Medulla oblongata (tissue), 1 donor: Measurements from ENCODE around the gene OSCAR.

ENCODE experiments used
- DNase-seq: peaks from one replicate; pipeline ENCODE4 v3.0.0-alpha.2; 2015; ENCODE audit errors: extremely low spot score

The OSCAR gene, protein sequence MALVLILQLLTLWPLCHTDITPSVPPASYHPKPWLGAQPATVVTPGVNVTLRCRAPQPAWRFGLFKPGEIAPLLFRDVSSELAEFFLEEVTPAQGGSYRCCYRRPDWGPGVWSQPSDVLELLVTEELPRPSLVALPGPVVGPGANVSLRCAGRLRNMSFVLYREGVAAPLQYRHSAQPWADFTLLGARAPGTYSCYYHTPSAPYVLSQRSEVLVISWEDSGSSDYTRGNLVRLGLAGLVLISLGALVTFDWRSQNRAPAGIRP

DNA sequence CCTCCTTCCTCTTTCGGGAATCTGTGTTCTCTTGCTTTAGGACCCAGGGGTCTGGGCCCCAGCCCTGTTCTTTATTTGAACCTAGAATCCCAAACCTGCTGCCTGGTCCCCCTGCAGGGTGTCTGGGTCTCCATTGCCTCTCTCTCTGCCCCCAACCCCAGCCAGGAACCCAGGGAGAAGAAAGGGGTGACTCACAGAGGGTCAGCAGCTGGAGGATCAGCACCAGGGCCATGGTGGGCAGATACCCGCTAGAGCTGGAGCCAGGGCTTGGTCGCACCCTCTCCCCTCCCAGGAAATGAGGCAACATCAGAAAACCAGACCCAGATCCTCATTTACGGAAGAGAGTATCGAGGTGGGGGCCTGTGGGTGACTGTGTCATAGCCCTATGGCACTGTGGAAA is at the start of gene OSCAR:
Gene OSCAR, minus strand, starts transcription at position 243 of the 400 bp plus-strand sequence. Its CDS starts 11 bp downstream, at position 232.
- DNase-seq = peak; percentile 49

DNA sequence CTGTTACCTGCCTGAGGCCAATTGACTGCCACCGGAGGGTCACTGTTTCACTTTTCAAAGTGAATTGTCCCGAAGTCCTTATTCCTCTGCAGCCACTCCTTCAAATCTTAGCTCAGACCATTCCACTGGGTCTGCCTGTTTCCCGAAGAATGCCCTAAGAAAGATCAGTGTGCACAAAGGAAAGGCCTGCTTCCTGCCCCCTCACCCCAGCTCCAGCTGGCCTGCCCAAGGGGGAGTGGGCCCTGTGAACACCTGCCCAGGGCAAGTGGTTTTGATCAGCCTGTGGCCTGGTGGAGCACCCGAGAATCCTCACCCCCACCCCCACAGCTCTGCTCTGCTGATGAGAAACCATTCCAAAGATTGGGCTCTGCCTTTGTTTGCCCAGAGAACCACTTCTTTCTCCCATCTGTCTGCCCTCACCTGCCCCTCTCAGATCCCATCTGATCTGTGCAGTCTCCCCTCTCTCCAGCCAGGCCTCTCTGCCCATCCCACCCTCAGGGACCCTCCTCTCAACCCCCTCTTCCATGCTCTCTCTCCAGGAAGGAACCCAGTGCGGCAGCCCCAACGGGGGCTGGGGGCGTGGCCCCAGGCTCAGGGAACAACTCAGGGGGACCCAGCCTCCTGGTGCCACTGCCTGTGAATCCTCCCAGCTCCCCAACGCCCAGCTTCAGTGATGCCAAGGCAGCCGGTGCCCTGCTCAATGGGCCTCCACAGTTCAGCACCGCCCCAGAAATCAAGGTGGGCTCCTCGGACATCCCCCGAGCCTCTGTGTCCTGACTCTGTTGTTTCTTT is 48.6 kb upstream of the OSCAR start:
- DNase-seq = no peak

DNA sequence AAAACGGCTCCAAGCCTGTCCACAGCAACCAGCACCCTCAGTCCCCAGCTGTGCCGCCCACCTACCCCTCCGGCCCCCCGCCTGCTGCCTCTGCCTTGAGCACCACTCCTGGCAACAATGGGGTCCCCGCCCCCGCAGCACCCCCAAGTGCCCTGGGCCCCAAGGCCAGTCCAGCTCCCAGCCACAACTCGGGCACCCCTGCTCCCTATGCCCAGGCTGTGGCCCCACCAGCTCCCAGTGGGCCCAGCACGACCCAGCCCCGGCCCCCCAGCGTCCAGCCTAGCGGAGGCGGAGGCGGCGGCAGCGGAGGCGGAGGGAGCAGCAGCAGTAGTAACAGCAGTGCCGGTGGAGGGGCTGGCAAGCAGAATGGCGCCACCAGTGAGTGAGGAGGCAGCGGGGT is 47.6 kb upstream of the OSCAR start:
- DNase-seq = no peak

DNA sequence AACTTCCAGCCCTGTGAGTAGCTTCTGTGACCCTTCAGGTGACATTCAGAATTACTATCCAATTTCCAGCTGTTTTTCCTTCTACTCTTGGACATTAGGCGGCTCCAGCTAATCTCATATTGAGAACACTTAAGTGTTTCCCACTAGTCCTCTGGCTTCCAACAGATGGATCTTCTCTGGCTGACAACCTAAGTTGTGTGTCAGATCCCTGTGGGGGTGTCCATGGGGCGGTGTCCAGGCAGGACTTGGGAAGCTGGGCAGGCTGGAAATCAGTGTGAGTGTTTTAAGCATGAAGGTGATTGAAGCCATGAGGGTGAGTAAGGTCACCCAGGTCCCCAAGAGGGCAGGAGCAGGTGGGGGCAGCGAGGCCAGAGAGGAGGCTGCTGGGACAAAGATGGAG is 47.1 kb upstream of the OSCAR start:
- DNase-seq = no peak

DNA sequence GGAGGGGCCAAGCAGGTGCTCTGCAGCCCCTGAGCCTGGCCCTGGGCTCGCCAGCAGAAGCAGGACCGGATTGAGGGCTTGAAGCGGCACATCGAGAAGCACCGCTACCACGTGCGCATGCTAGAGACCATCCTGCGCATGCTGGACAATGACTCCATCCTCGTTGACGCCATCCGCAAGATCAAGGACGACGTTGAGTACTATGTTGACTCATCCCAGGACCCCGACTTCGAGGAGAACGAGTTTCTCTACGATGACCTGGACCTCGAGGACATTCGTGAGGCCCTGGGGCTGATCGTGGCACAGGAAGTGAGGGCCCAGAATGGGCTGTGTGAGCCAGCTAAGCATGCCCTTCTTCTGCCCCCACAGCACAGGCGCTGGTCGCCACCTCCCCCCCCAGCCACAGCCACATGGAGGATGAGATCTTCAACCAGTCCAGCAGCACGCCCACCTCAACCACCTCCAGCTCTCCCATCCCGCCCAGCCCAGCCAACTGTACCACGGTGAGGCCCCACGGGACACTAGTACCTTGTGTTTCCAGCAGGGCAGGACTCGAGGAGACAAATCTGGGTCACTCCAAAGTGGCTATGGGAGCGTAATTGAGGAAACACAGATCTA is 45.0 kb upstream of the OSCAR start:
- DNase-seq = no peak

DNA sequence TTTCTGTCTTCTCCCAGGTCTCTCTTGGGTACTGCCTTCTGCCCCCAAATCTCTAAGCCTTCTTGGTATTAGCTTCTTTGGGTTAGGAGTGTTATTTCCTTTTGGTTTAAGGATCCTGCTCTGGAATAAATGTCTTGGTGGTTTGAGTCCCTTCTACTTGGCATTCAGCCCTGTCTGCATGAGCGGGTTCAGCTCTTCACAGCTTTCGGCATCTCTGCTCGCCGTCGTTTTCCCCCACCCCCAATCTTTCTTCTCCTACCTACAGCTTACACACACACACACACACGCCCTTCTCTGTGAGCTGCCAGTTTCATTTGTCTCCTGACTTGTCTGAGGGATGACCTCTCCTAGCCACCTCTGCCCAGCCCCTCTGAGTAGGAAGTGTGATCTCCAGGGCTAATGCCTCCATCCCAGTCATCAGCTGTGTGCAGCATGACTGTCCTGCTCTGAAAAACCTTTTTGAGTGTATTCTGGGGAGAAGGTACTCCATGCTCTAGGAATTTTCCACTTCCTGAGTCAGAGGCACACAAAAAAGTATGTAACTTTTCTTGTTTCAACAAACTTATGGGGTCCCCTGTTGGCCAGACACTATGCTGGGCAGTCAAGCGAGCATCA is 41.7 kb upstream of the OSCAR start:
- no peak for DNase-seq

DNA sequence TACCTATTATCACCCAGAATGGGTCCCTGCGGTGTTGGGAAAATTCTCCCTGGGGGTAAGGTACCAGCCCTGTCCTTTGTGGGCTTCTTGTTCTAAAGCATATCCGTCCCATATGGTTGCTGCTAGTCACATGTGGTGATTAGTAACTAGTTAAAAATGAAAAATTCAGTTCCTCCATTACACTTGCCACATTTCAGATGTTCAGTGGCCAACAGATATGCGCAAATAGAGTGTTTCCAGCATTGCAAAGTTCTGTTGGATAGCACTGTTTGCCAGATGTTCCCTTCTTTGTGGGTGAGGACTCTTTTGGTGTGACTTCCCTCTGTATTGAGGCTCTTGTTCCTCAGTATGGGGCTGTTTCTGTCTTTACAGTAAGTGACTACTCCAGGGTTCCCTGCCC is 40.8 kb upstream of the OSCAR start:
- no peak for DNase-seq

DNA sequence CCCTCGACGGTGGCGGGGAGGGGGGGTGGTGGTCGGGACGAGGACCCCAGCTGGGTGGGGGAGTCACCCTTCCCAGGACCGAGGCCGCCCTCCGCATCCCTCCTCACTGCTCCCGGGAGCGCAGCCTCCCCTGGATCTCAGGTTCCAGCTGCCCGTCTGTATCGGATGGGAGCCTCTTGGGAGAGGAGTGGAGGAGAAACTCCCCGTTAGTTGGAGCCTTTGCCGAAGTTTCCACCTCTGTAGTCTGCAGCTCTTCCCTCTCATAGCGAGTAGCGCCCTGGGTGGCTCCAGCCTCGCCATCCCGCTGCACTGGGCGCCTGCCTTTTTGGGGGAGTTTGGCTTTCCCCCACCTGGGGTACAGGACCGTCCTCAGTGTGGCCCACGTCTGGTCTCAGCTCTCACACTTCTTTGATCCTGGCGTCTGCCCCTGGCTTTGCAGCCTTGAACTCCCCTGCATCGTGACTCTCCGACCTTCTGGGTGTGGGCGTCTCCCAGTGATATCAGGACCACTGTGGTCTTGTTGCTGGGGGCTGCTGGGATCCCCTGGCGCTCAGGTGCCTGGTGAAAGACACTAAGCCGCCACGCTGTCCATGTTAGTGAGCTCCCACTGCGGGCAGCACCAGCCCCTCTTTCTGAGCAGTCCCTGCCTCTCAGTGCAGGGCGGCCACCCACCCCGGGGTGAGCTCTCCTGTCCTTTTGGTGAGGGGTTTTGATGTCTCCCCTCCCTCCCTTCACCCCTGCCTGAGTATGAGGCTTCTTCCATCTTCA is 38.1 kb upstream of the OSCAR start:
- DNase-seq = no peak

DNA sequence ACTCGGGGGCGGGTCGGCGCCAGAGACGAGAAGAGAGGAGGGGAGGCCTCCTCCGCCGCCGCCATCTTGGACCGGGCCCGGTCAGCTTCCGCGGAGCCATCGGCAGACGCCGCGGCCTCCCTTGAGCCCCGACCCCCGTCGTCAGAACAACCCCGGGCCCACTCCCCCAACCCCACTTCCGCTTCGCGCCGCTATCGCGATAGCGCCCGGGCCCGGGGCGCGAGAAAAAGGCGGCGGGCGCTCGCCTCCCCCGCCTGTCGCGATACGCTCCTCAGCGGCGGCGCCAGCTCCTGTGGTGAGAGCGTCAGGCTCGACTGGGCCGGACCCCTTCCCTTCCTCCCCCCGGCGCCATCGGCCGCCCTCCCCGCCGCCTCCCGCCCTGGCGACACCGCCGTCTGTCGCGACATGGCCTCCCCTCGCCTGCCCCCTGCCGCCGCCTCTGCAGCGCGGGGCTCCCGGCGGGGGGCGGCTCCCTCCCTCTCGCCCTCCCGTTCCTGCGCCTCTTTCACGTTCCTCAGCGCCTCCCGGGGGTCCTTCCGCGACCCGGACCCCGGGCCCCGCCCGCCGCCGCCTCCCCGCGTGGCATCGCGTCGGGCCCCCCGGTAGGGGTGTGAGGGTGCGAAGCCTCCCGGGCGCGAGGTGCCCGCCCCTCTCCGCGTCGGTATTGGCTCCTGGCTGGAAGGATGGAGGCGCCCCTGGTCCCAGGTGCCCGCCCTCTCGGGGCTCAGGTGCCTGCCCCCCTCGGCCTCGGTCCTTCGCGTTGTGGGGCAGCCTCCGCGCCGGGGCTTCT is 37.3 kb upstream of the OSCAR start, which contains the start of gene CNOT3:
Gene CNOT3, plus strand, starts transcription at position 64 of the 790 bp plus-strand sequence. CDS start 5,217 bp downstream, outside the sequence.
- no peak for DNase-seq

DNA sequence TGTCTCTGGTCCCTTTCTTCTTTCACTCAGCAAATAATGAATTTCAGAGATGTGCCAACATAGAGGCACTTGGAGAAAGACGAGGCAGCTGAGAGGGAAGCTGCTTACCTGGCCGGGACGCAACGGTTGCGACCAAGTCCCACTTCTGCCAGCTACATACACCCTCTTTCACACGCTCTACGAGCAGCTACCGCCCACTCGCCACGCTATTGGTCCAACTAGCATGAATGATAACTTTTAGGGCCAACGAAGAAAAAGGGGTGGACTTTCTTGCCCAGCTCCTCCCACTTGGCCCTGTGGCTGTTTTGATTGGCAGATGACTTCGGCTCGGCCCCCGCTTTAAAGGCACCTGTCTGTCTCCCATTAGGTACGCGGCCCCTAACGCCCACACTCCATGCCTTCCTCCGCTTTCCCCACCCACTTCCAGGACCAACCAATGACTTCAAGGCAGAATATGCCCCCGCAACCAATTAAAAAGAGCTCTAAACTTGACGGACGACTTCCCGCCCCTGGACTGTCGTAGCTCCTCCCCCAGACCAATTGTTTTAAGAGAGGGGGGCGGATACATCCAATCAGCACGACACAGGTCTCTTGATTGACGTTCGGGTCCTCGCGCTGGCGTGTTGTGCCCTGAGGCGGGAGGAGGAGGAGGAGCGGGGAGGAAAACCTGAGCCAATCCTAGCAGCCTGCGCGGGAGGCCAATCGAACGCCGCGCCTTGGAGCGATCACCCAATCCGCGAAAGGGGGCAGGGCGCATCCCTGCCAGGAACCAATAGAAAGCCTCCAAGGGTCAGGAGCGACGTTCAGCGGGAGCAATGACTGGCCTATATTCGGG is 36.5 kb upstream of the OSCAR start:
- DNase-seq = peak; percentile 100

DNA sequence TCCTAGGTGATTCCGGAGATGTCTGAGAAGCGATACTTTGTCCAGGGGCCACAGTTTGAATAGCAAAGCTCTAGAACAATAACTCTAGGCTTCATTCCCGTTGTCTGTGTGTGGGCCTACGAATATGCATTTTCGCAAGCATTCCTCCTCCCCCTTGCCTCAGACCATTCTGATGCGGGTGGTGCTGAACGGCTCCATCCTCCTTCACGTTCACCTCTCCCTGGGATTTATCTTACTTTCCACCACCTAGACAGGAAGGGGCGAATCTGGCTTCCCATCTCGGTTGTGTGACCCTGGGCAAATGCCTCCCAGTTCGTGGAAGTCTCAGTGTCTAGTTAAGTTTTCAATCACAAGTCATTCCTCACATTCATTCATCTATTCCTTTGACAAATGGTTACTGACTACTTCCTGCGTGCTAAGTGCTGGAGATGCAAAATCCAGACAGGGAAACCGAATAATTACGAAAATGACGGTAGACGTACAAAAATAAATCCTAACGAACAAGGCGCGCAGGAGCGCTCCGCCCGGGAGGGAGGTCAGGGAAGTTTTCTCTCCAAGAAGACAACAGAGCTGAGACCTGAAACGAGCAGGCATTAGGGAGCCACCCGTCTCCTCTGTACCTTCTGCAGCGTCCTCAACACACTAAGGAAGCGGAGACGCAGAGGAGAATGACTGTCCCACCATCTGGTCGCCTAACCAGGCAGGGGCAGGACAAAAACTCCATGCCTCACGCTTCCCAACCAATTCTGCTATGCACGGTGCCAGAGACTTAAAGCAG is 35.7 kb upstream of the OSCAR start:
- no peak for DNase-seq

DNA sequence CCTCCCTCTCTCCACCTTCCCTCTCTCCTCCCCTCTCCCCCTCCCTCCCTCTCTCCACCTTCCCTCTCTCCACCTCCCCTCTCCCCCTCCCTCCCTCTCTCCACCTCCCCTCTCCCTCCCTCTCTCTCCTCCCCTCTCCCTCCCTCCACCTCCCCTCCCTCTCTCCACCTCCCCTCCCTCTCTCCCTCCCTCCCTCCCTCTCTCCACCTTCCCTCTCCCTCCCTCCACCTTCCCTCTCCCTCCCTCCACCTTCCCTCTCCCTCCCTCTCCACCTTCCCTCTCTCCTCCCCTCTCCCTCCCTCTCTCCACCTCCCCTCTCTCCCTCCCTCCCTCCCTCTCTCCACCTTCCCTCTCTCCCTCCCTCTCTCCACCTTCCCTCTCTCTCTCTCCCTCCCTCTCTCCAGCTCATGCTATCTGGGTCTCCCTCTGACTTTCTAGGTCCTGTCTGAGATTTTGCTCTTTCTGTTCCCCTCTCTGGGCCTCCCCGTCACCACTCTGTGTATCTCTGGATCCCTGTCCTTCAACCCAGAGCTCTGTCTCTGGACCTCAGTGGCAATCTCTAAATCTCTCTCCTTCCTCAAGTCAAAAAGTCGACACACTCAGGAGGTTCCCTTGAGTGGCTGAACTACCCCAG is 33.5 kb upstream of the OSCAR start:
- DNase-seq = no peak

DNA sequence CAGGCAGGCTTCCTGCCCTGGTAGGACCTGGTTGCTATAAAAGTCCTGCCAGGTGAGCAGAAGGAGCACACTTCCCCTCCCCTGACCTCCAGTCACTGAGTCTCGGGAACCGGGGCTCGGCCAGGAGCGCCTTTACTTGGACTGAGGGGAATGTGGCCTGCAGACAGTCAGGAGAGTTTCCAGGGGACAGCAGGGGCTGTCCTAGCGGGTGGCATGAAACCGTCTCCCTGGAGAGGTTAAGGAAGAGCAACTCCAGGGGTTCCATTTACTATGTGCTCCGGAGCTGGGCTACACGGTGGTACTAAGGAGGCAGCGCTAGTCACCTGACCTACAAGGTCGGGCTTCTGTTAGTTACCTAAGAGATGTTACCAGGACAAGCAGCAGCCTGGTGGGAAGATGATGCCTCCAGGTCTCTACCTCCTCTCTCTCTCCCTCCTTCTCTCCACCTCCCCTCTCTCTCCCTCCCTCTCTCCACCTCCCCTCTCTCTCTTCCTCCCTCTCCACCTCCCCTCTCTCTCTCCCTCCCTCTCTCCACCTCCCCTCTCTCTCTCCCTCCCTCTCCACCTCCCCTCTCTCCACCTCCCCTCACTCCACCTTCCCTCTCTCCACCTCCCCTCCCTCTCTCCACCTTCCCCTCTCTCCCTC is 32.8 kb upstream of the OSCAR start:
- peak; percentile 61 for DNase-seq

DNA sequence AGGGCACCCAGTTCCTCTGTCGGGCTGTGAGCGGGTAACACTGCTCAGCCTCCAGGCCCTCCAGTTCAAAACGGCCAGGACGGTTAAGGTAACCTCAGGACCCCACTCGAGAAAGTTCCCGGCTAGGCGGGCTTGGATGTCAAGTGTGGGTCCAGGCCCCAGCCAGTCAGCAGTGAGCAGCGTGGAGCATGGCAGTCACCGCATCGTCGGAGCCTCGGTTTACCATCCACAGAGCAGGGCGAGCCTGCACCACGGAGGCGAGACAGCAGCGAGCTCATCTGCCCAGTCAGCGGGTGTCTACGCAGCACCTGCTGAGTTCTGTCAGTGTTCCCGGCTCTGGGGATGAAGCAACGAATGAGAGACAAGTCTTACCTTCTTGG is 29.0 kb upstream of the OSCAR start:
- no peak for DNase-seq

DNA sequence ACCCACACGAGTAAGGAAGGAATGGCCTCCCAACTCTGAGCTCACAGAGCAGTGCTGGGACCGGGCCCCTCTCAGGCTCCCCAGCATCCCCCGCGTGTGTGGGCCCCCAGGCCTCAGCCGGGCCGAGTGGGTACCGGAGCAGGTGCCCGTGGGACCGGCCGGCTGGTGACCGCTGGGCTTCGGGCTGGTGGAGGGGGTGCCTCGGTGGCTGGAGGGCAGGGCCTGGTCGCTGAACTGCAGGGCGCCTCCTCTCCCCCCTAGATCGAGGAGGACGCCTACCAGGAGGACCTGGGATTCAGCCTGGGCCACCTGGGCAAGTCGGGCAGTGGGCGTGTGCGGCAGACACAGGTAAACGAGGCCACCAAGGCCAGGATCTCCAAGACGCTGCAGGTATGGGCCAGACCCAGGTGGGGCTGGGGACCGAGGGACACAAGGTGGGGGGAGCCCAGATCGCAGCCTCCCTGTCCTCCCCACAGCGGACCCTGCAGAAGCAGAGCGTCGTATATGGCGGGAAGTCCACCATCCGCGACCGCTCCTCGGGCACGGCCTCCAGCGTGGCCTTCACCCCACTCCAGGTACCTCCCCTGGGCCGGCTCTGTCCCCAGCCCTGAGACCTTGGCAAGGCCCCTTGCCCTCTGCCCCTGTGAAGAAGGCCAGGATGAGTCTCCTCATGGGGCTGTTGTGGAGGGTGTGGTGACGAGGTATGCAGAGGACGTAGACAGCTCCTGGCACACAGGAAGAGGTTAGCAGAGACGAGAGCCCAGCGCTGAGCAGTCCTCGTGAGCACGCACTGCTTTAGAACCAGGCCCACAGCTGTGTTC is 28.4 kb upstream of the OSCAR start:
- no peak for DNase-seq

DNA sequence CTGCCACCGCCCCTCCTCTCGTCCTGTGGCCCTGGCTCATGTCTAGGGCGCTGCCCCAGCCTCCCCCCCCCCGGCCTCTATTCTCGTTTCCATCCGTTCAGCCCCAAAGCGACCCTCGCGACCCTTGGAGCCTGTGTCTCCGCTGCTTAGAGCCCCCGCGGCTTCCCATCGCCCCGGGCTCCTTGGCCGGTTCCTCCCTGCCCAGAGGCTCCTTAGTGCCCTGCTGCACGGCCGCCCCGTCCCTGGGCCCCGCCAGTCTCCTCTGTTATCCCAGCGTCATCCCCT is 27.8 kb upstream of the OSCAR start:
- DNase-seq = no peak

DNA sequence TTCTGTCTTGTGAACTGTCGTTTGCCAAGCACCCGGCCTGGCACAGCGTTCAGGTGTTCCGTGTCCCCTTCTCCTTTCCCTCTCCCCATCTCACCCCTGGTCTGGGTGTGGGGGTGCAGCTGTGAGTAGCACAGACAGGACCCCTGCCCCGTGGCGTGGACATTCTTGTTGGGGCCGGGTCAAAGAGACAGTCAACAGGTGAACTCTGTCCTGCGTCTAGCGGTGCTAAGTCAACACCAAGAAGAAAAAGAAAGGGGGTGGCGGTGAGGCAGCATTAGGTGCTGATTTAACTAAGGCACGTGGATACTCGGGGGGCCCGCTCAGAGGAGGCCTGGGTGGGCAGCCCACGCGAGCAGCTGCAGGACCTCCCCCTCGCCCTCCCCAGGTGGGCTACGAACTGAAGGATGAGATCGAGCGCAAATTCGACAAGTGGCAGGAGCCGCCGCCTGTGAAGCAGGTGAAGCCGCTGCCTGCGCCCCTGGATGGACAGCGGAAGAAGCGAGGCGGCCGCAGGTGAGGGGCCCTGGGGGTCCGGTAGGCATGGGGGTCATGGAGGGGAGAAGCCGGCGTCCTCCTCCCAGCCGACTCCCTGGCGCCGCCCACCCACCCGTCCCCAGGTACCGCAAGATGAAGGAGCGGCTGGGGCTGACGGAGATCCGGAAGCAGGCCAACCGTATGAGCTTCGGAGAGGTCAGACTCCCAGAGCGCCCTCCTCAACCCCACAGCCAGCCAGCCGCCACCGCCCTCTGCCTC is 27.3 kb upstream of the OSCAR start:
- no peak for DNase-seq
